SK-N-MC (cell line): ENCODE results near the gene PHF2.

Source experiments
- EZH2 ChIP-seq: fragments of 200-600 bp; sonication (generic); IDR thresholded peaks from one replicate; pipeline ENCODE4 v1.6.1; 2017; ENCODE audit warnings: antibody characterized with exemption
- POLR2AphosphoS5 ChIP-seq: IDR thresholded peaks from 2 replicates; pipeline ENCODE4 v1.6.1; 2012; ENCODE audit warnings: mild to moderate bottlenecking, low read depth, low read length, borderline replicate concordance

DNA sequence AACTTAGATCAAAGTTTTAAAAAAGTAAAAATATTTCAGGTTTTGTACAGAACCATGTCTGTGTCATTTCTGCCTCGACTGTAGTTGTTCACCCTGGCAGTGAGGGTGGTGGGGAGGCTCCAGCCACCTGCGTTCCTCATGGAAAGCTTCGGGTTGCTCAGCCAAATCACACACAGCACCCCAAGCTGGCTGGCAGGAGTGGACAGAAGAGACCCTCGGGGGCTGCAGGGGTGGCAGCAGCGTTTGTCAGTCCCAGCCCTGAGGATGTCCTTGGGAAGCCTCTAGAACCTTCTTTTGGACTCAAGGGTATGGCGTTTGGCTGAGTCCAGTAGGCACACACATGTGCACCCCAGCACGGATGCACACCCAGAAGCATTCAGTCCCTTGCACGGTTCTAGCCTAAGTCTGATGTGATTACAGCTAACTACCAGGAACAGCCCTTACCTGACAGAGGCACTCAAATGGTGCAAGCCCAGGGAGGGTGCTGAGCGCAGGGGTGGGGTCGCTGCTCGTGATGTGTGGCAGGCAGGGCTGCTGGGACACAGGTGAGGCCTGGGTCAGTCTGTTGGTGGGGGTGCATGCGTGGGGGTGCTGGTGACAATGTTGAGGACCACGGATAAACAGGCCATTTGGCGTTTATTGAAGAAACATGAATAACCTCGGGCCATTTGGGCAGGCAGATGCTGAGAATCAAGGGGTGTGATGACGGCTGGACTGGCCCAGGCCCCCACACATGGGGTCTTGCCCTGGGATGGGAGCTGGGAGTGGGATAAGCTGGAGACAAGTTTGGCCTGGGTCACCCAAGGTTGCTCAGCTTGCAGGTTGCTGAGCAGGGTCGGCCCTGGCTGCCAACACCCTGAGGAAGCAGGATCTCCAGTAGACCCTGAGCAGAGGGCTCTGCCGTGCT, 103.4 kb downstream of the PHF2 start:
- TF ChIP-seq POLR2AphosphoS5 (no peak), EZH2 (no peak)
